Measurements from ENCODE around the gene TMEM266.

- TF ChIP-seq, protein P1, sequence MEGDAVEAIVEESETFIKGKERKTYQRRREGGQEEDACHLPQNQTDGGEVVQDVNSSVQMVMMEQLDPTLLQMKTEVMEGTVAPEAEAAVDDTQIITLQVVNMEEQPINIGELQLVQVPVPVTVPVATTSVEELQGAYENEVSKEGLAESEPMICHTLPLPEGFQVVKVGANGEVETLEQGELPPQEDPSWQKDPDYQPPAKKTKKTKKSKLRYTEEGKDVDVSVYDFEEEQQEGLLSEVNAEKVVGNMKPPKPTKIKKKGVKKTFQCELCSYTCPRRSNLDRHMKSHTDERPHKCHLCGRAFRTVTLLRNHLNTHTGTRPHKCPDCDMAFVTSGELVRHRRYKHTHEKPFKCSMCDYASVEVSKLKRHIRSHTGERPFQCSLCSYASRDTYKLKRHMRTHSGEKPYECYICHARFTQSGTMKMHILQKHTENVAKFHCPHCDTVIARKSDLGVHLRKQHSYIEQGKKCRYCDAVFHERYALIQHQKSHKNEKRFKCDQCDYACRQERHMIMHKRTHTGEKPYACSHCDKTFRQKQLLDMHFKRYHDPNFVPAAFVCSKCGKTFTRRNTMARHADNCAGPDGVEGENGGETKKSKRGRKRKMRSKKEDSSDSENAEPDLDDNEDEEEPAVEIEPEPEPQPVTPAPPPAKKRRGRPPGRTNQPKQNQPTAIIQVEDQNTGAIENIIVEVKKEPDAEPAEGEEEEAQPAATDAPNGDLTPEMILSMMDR (IDR thresholded peaks at IDR 0.05): no peak
- TF ChIP-seq POLR2AphosphoS5 (IDR thresholded peaks at IDR 0.05): no peak
- no peak for TF ChIP-seq EP300 (IDR thresholded peaks at IDR 0.05)
Measured at GRCh38 chr15:76178296-76179000, 118.7 kb downstream of the TMEM266 start.

Measured in suprapubic skin (tissue), 4 donors.